HEK293 (cell line): ENCODE measurements around the gene ATOH8.

ENCODE experiments used
- CTCF ChIA-PET: fragments of 350-600 bp; formaldehyde crosslinking; extraction: SDS; loops from one replicate; lab custom pipeline; 2021; ENCODE audit warnings: antibody characterized with exemption; lab: Yijun Ruan, JAX
- POLR2A ChIA-PET: fragments of 300-600 bp; formaldehyde crosslinking; extraction: SDS; loops from one replicate; lab custom pipeline; 2020; ENCODE audit warnings: antibody characterized with exemption, inconsistent platforms; lab: Yijun Ruan, JAX
- H3K27ac ChIP-seq: fragments of 200-500 bp; sonication (Bioruptor generic); 2 replicates; pipeline ENCODE4 v1.5.1; 2014; ENCODE audit warnings: low read depth, low read length, control low read depth, inconsistent platforms; ENCODE audit errors: extremely low read depth
- H3K36me3 ChIP-seq, 2 experiments: fragments of 200-500 bp in 1 of 2; sonication (Bioruptor generic) in 1 of 2; 1 replicate in 1 of 2; 2 replicates in 1 of 2; pipeline ENCODE4 v1.5.1; 2014 to 2017; ENCODE audit warnings: inconsistent platforms in 2 of 2, low read length in 2 of 2; ENCODE audit not compliant: control insufficient read depth in 2 of 2, insufficient read depth in 1 of 2
- H3K4me1 ChIP-seq: fragments of 200-500 bp; sonication (Bioruptor generic); 2 replicates; pipeline ENCODE4 v1.5.1; 2014; ENCODE audit warnings: mild to moderate bottlenecking, low read length, inconsistent platforms; ENCODE audit not compliant: control insufficient read depth, insufficient read depth
- H3K4me3 ChIP-seq: 2 replicates; pipeline ENCODE4 v1.5.1; 2011; ENCODE audit warnings: low read depth, mild to moderate bottlenecking, control low read depth, low read length, moderate library complexity
- H3K9me3 ChIP-seq: fragments of 200-500 bp; sonication (Bioruptor generic); 2 replicates; pipeline ENCODE4 v1.5.1; 2014; ENCODE audit warnings: low read depth, low read length, inconsistent platforms; ENCODE audit not compliant: control insufficient read depth, insufficient read depth
- GLIS1 ChIP-seq: fragments of 450-650 bp; formaldehyde crosslinking; IDR thresholded peaks from 2 replicates; pipeline ENCODE4 v1.5.1; 2016; ENCODE audit warnings: missing biosample characterization, missing genetic modification characterization
- KLF9 ChIP-seq: fragments of 450-650 bp; formaldehyde crosslinking; IDR thresholded peaks from 2 replicates; pipeline ENCODE4 v1.5.1; 2016; ENCODE audit warnings: missing biosample characterization, missing genetic modification characterization, low read depth
- ZBTB7A ChIP-seq: fragments of 450-650 bp; formaldehyde crosslinking; IDR thresholded peaks from 2 replicates; pipeline ENCODE4 v1.5.1; 2016; ENCODE audit warnings: low read depth, missing biosample characterization, missing genetic modification characterization
- ZNF311 ChIP-seq: fragments of 450-650 bp; formaldehyde crosslinking; IDR thresholded peaks from 2 replicates; pipeline ENCODE4 v1.5.1; 2017; ENCODE audit warnings: missing biosample characterization, missing genetic modification characterization, borderline replicate concordance
- ZNF350 ChIP-seq: fragments of 450-650 bp; formaldehyde crosslinking; IDR thresholded peaks from 2 replicates; pipeline ENCODE4 v1.5.0; 2017; ENCODE audit warnings: missing biosample characterization, mild to moderate bottlenecking, missing genetic modification characterization
- ZNF354C ChIP-seq: fragments of 450-650 bp; formaldehyde crosslinking; IDR thresholded peaks from 2 replicates; pipeline ENCODE4 v1.5.1; 2016; ENCODE audit warnings: missing biosample characterization, missing genetic modification characterization, low read depth, borderline replicate concordance
- ZNF548 ChIP-seq: fragments of 450-650 bp; formaldehyde crosslinking; IDR thresholded peaks from 2 replicates; pipeline ENCODE4 v1.5.1; 2016; ENCODE audit warnings: missing biosample characterization, missing genetic modification characterization
- ZNF555 ChIP-seq: fragments of 450-650 bp; formaldehyde crosslinking; conservative IDR thresholded peaks from 2 replicates; pipeline ENCODE4 v1.5.1; 2017; ENCODE audit warnings: missing biosample characterization, mild to moderate bottlenecking, missing genetic modification characterization, inconsistent platforms
- ZNF560 ChIP-seq: fragments of 450-650 bp; formaldehyde crosslinking; IDR thresholded peaks from 2 replicates; pipeline ENCODE4 v1.5.1; 2017; ENCODE audit warnings: missing biosample characterization, missing genetic modification characterization, borderline replicate concordance
- ZNF585B ChIP-seq: fragments of 450-650 bp; formaldehyde crosslinking; IDR thresholded peaks from 2 replicates; pipeline ENCODE4 v1.5.1; 2016; ENCODE audit warnings: missing biosample characterization, missing genetic modification characterization
- ZNF600 ChIP-seq: fragments of 450-650 bp; formaldehyde crosslinking; IDR thresholded peaks from 2 replicates; pipeline ENCODE4 v1.5.1; 2016; ENCODE audit warnings: missing biosample characterization, missing genetic modification characterization
- ZNF654 ChIP-seq: fragments of 450-650 bp; formaldehyde crosslinking; IDR thresholded peaks from 2 replicates; pipeline ENCODE4 v1.5.1; 2016; ENCODE audit warnings: low read depth, missing biosample characterization, missing genetic modification characterization
- ZNF660 ChIP-seq: fragments of 450-650 bp; IDR thresholded peaks from 2 replicates; pipeline ENCODE4 v1.5.1; 2018; ENCODE audit warnings: missing biosample characterization, mild to moderate bottlenecking, missing genetic modification characterization
- ZNF776 ChIP-seq: fragments of 450-650 bp; formaldehyde crosslinking; IDR thresholded peaks from 2 replicates; pipeline ENCODE4 v1.5.0; 2017; ENCODE audit warnings: missing biosample characterization, missing genetic modification characterization, borderline replicate concordance
- ZNF777 ChIP-seq: fragments of 450-650 bp; formaldehyde crosslinking; IDR thresholded peaks from 2 replicates; pipeline ENCODE4 v1.5.1; 2017; ENCODE audit warnings: missing biosample characterization, missing genetic modification characterization, borderline replicate concordance
- ZNF843 ChIP-seq: fragments of 450-650 bp; formaldehyde crosslinking; IDR thresholded peaks from 2 replicates; pipeline ENCODE4 v1.5.1; 2016; ENCODE audit warnings: missing biosample characterization, missing genetic modification characterization
- ZSCAN23 ChIP-seq: fragments of 450-650 bp; formaldehyde crosslinking; IDR thresholded peaks from 2 replicates; pipeline ENCODE4 v1.5.1; 2016; ENCODE audit warnings: missing biosample characterization, missing genetic modification characterization
- TF ChIP-seq, protein P1 (sequence below): fragments of 450-650 bp; formaldehyde crosslinking; IDR thresholded peaks from 2 replicates; pipeline ENCODE4 v1.5.0; 2017; ENCODE audit warnings: missing biosample characterization, missing genetic modification characterization, borderline replicate concordance
- TF ChIP-seq, protein P2 (sequence below): fragments of 450-650 bp; formaldehyde crosslinking; IDR thresholded peaks from 2 replicates; pipeline ENCODE4 v1.5.1; 2016; ENCODE audit warnings: missing biosample characterization, missing genetic modification characterization
- TF ChIP-seq, protein P3 (sequence below): fragments of 450-650 bp; formaldehyde crosslinking; IDR thresholded peaks from 2 replicates; pipeline ENCODE4 v1.5.1; 2016; ENCODE audit warnings: missing biosample characterization, missing genetic modification characterization

ATOH8 gene

GRCh38 chr2:85812094-85812735 lies 58.4 kb downstream of the ATOH8 start (continued):
- TF ChIP-seq ZNF776 (tag by site-specific recombination): no peak
- TF ChIP-seq ZNF777 (tag by site-specific recombination): no peak
- no peak for TF ChIP-seq ZNF600
- no peak for TF ChIP-seq ZNF585B
- no peak for TF ChIP-seq ZSCAN23 (tag by site-specific recombination)
- TF ChIP-seq, protein P1, sequence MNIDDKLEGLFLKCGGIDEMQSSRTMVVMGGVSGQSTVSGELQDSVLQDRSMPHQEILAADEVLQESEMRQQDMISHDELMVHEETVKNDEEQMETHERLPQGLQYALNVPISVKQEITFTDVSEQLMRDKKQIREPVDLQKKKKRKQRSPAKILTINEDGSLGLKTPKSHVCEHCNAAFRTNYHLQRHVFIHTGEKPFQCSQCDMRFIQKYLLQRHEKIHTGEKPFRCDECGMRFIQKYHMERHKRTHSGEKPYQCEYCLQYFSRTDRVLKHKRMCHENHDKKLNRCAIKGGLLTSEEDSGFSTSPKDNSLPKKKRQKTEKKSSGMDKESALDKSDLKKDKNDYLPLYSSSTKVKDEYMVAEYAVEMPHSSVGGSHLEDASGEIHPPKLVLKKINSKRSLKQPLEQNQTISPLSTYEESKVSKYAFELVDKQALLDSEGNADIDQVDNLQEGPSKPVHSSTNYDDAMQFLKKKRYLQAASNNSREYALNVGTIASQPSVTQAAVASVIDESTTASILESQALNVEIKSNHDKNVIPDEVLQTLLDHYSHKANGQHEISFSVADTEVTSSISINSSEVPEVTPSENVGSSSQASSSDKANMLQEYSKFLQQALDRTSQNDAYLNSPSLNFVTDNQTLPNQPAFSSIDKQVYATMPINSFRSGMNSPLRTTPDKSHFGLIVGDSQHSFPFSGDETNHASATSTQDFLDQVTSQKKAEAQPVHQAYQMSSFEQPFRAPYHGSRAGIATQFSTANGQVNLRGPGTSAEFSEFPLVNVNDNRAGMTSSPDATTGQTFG (tag by site-specific recombination): no peak
- no peak for TF ChIP-seq KLF9 (tag by site-specific recombination)
- no peak for TF ChIP-seq GLIS1 (tag by site-specific recombination)
- TF ChIP-seq, protein P2, sequence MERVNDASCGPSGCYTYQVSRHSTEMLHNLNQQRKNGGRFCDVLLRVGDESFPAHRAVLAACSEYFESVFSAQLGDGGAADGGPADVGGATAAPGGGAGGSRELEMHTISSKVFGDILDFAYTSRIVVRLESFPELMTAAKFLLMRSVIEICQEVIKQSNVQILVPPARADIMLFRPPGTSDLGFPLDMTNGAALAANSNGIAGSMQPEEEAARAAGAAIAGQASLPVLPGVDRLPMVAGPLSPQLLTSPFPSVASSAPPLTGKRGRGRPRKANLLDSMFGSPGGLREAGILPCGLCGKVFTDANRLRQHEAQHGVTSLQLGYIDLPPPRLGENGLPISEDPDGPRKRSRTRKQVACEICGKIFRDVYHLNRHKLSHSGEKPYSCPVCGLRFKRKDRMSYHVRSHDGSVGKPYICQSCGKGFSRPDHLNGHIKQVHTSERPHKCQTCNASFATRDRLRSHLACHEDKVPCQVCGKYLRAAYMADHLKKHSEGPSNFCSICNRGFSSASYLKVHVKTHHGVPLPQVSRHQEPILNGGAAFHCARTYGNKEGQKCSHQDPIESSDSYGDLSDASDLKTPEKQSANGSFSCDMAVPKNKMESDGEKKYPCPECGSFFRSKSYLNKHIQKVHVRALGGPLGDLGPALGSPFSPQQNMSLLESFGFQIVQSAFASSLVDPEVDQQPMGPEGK: no peak
- TF ChIP-seq ZBTB7A (tag by site-specific recombination): no peak

GRCh38 chr2:85813211-85813981 lies 59.6 kb downstream of the ATOH8 start:
- H3K27ac ChIP-seq: no peak overlapping the region
- CTCF ChIA-PET: interaction anchor here (0.6 to 7.6 kb wide), 54 partner anchors 8 to 394 kb away, joined by 3 to 141 read pairs (median 4); partner anchors contain the start of gene ATOH8
- POLR2A ChIA-PET: interaction anchor here (1.0 to 1.5 kb wide), 2 partner anchors 11 to 77 kb away, joined by 3 read pairs; no protein-coding TSS in a partner anchor
- no peak overlapping the region for H3K4me3 ChIP-seq
- H3K4me1 ChIP-seq: no peaks in the 10 kb centered on the region
- no peak for TF ChIP-seq ZNF311 (tag by site-specific recombination)
- TF ChIP-seq GLIS1 (tag by site-specific recombination): no peak
- TF ChIP-seq ZNF555 (tag by site-specific recombination): no peak
- no peak for TF ChIP-seq ZNF660 (tag by site-specific recombination)
- no peak for TF ChIP-seq ZNF354C (tag by site-specific recombination)
- TF ChIP-seq ZNF350 (tag by site-specific recombination): no peak
- no peak for TF ChIP-seq ZNF654 (tag by site-specific recombination)
- TF ChIP-seq, protein P3, sequence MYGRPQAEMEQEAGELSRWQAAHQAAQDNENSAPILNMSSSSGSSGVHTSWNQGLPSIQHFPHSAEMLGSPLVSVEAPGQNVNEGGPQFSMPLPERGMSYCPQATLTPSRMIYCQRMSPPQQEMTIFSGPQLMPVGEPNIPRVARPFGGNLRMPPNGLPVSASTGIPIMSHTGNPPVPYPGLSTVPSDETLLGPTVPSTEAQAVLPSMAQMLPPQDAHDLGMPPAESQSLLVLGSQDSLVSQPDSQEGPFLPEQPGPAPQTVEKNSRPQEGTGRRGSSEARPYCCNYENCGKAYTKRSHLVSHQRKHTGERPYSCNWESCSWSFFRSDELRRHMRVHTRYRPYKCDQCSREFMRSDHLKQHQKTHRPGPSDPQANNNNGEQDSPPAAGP (tag by site-specific recombination): no peak
- TF ChIP-seq ZNF548: no peak
- TF ChIP-seq ZNF560 (tag by site-specific recombination): no peak
- no peak for TF ChIP-seq ZNF843 (tag by site-specific recombination)
- H3K9me3 ChIP-seq: no peaks in the 10 kb centered on the region
- H3K36me3 ChIP-seq: no peaks in the 10 kb centered on the region
